GM18505 (cell line): Measurements from ENCODE around the gene SLC29A4.
"Not testable (repeated sequence)": the region's sequence is repeated elsewhere in the genome, so short reads cannot be mapped to it uniquely, and the experiment has no call there.

Experiments used
- ATAC-seq: cut with Tn5 transposase; IDR thresholded peaks from one replicate; pipeline ENCODE4 v1.9.1; 2021; ENCODE audit not compliant: unreplicated experiment
- POLR2A ChIP-seq: IDR thresholded peaks from 4 replicates; pipeline ENCODE4 v1.6.1; 2011; ENCODE audit warnings: borderline replicate concordance; ENCODE audit not compliant: insufficient read depth, insufficient read length; ENCODE audit errors: extremely low read depth

The SLC29A4 gene

DNA sequence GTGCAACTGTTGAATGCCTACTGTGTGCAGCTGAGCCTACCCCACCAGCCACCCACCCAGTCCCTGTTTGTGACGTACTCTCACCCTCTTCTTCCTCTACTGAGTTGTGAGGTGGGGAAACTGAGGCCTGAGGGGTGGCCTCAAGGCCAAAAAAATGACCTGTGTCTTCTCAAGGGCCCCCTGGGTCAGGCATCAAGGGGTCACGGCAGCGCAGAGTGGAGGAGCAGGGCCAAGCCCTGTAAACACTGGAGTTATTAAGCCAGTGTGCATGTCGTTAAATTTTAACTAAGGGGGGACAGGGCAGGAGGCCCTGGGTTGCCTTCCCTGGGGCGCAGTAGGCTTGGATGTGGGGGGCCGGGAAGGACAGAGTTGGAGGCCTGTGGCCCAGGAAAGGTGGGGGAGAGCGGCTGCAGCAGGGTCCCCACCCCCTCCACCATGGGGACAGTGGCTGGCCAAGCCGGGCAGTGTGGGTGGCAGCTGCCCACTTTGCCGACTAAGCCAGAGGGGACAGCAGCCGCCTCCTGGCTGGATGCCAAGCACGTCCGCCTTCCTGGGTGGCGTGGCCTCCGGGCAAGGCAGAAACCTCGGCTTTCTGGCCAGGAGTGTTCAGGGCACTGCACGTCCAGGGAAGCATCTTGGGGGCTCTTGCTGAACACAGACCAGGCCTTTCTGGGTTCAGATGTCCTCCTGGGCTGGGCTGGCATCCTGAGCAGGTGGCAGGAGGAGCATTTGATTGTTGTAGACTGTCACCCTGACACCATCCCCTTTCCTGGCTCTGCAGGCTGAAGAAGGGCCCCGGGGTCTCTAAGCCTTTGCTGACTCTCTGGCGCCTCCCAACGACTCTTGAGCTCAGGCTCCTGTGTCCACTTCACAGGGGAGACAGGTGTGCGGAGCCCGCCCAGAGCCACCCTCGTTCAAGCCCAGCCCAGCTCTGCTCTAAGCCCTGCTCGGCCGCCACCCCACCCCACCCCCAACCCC, 1.9 kb downstream of the SLC29A4 start:
- no peak for ATAC-seq
- TF ChIP-seq POLR2A: no peak

DNA sequence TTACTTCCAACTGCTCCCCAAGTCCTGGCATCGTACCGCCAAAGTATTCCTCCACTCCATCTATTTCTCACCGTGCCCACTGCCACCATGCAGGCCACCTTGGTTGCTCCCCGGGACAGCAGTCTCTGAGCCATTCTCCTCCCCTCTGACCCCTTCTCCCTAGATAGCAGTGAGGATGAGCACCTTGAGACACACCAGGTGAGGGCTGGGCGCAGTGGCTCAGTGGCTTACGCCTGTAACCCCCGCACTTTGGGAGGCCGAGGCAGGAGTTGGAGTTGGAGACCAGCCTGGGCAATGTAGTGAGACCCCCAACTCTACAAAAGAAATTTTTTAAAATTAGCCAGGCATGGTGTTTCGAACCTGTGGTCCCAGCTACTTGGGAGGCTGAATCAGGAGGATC, 4.2 kb downstream of the SLC29A4 start:
- no peak for ATAC-seq
- no peak for TF ChIP-seq POLR2A

DNA sequence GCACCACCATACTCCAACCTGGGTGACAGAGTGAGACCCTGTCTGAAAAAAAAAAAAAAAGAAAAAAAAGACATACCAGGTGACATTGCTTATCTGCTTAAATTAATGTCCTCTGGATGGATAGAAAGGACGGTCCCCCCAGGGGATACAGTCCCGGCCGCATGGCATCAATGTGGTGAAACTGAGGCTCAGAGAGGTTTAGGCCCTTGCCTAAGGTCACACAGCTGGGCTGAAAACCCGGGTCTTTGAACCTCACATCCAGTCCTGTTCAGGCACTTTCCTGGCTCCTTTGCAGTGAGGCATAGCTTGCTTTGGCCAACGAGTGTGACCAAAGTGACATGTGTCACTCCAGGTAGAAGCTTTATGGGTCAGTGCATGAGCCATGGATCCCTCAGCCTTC, 4.6 kb downstream of the SLC29A4 start:
- ATAC-seq: not testable (repeated sequence)

DNA sequence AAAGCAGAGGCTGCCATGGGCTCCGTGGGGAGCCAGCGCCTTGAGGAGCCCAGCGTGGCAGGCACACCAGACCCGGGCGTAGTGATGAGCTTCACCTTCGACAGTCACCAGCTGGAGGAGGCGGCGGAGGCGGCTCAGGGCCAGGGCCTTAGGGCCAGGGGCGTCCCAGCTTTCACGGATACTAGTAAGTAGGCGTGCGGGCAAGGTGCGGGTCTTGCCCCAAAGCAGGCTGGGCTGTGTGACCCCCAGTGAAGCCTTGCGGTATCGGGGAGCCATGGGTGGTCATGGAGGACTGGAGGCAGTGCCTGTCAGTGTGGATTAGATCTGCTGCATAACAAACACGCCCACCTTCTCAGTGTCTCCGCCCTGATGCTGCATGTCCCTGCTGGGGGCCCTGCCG, 5.1 kb downstream of the SLC29A4 start:
- no peak for TF ChIP-seq POLR2A
- no peak for ATAC-seq

DNA sequence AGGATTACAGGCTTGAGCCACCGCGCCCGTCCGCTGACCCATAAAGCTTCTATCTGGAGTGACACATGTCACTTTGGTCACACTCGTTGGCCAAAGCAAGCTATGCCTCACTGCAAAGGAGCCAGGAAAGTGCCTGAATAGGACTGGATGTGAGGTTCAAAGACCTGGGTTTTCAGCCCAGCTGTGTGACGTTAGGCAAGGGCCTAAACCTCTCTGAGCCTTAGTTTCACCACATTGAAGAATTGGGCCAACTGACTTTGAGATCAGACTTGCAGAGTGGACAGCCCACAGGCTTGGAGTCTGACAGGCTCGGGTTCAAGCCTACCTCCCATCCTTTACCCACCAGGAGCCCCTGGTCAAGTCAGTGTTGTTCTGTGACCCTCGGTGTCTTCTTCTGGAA, 5.8 kb downstream of the SLC29A4 start:
- ATAC-seq: not testable (repeated sequence)

DNA sequence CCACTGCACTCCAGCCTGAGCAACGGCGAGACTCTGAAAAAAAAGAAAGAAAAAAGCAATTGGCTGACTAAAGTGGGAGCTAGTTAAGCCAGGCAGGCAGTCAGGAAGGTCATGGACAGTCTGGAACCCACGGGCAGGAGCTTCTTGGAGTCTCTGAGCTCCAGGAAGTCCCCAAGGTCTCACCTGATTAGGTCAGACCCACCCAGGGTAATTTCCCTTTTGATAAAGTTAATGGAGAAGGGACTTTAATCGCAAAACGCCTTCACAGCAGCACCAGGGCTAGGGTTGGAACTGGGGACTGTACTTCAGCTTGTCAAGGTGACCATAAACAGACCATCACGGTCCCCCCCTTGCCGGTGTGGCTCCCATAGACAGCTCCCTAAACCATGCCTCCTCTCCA, 6.6 kb downstream of the SLC29A4 start:
- TF ChIP-seq POLR2A: no peak
- ATAC-seq: no peak

DNA sequence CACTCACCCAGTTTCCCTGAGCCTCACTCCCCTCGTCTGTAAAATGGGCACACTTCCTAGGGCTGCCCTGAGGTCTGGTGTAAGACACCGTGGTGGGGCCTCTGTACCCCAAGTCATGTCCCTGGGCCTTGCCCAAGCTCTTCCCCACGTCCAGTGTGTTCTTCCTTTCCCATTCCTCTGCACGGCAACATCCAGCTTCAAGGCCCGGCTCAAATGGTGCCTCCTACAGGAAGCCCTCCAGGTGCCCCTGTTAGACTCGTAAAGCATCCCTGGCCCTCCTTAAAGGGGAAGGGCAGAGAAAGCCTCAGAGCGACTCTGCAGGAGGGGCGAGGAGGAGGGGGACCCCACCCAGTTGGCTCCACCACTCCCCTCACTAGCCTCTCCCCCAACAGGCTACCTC, 8.6 kb downstream of the SLC29A4 start:
- no peak for TF ChIP-seq POLR2A
- ATAC-seq: no peak

DNA sequence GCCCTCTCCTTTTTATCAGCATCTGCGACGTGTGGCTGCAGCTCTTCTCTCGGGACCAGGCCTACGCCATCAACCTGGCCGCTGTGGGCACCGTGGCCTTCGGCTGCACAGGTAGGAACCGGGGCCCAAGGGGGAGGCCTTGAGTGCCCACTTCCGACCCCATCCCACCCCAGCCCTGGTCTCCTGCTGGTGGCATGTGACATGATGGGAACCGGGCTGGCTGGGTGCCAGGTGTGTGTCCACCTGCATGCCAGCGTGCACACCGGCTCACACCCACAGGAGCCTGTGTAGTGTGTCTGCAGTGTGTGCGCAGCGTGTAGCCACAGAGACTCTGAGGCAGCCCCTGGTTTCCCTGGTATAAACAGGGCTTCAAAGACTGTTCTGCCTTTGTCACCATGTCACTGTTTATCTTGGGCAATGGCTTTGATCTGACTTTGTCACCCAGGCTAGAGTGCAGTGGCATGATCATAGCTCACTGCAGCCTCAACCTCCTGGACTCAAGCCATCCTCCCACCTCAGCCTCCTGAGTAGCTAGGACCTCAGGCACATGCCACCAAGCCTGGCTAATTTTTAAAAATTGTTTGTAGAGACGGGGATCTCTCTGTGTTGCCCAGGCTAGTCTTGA, 9.1 kb downstream of the SLC29A4 start:
- ATAC-seq: not testable (repeated sequence)

DNA sequence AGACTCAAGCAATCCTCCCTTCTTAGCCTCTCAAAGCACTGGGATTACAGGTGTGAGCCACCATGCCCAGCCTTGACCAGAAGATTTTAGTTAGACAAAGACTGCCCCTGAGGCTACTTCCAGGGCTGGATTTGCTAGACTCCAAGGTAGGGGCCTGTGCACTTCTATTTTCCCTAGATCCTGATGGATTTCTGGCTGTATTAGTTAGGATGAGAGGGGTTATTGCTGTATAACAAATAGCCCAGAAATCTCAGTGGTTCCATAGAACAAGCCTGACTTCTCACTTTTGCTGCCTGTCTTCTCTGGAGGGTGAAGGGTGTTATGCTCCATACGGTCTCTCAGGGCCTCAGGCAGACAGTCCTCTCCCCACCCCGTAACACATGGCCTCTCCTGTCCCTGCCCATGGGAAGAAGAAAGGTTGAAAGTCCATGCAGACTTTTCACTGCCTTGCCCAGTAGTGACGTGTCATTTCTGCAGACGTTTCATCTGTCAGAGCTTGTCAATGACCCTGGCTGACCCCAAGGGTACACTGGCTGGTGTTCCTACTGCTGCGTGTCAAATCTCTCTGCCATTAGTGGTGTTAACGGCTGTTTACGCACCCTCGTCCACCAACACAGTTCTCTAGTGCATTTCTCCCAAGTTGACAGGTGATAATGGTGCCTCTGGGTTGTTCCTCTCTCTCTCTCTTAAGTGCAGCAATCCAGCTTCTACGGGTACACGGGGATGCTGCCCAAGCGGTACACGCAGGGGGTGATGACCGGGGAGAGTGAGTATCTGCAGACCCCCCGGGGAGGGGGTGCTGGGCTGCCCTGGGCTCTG, 11.6 kb downstream of the SLC29A4 start:
- no peak for TF ChIP-seq POLR2A
- no peak for ATAC-seq

DNA sequence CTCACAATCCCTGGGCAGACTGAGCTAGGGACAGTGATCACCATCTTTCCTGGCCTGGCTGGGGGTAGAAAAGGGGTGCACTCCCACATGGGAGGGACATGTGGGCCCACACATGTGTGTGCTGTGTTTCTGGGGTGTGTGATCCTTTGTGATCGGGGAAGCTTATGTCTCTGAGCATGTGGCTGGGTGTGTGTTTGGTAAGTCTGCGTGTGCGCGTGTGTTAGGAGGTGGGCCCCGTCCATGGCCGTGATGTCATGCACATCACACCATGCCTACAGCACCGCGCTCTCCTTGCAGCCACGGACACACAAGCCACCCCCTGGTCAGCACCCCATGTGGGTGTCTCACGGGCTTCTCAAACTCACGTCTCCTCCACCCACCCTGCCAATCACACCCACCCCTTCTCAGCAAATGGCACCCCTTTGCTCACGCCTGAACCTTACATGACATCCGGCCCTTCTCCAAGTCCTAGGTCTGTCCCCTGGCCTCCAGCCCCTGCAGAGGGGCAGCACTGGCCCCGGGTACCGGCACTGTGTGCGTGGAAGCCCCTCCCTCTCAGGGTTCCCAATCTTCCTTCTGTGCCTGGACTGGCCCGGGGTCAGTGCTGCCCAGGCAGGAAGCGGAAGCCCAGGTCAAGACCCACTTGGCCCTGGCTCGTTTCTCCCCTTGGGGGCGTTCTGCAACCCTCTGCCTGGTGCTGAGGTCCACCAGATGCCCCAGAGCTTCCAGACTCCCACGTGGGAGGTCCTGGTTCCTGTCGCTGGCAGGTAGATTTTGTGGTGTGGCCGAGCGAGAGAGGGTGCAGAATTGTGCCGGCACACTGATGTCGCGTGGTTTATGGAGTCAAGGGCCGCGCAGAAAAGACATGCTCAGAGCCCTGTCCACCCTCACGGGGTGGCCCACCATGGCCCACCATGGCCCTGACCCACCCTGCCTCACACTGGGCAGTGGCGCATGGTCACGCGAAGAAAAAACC, 12.6 kb downstream of the SLC29A4 start:
- ATAC-seq: no peak
- no peak for TF ChIP-seq POLR2A

DNA sequence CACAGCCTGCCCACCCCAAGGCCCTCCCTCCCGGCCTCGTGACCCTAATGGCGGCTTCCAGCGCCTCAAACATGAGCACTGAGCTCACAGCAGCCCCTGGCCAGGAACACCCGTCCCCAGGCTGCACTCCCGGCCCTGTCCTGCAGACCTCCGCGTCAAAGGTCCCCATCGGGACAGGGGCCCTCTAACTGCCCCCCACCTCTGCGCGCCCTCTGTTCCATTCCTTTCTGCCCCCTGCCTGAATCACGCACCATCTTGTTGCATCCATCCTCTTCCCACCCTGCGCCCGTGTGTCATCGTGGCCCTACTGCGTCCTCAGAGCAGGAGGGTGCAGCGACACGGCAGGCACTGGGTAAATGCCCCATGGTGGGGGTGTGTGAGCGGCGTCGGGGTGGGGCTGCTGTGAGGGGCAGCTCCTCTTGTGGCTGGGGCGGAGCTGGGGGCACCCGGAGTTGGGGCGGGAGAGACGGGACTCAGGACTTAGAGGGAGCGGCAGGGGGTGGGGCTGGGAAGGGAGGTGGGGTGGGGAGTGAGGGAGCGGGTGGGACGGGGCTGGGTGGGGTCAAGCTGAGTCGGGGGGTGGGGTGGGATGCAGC, 13.4 kb downstream of the SLC29A4 start:
- ATAC-seq: no peak

DNA sequence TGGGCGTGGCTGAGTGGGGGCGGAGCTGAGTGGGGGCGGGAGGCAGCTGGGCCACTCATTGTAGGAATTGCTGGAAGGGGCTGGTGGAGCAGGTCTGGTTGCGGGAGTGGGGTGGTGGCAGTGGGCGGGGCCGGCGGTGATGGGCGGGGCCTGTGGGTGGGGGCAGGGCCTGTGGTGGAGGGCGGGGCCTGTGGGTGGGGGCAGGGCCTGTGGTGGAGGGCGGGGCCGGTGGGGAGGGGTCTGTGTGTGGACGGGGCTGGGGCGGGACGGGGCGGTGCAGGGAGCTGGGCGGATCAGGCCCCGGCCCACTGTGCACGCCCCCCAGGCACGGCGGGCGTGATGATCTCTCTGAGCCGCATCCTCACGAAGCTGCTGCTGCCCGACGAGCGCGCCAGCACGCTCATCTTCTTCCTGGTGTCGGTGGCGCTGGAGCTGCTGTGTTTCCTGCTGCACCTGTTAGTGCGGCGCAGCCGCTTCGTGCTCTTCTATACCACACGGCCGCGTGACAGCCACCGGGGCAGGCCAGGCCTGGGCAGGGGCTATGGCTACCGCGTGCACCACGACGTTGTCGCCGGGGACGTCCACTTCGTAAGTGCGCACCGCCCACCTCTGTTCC, 14.0 kb downstream of the SLC29A4 start:
- peak; percentile 55 for ATAC-seq

More for the DNA sequence above, 13.4 kb downstream of the SLC29A4 start:
- TF ChIP-seq POLR2A: no peak

DNA sequence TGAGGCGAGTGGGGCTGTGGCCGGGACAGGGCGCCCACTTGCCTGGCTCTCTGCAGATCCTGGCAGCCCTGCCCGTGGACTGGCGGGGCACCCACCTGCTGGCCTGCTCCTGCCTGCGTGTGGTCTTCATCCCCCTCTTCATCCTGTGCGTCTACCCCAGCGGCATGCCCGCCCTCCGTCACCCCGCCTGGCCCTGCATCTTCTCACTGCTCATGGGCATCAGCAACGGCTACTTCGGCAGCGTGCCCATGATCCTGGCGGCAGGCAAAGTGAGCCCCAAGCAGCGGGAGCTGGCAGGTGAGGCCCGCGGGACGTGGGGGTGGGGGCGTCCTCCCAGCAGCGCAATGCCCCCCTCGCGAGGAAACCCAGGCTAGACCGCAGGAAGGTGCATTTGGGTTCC, 17.6 kb downstream of the SLC29A4 start:
- TF ChIP-seq POLR2A: no peak
- ATAC-seq: no peak

More for the DNA sequence above, 14.0 kb downstream of the SLC29A4 start:
- no peak for TF ChIP-seq POLR2A
